ENCODE measurements around the gene SCNN1A. TPM values are rescaled to one million over a fixed set of nuclear protein-coding genes. Genes with fewer than 3 reads are reported as not detected.
A peak's percentile ranks its signal among the peaks of the same experiment; 100 is the strongest.

SCNN1A gene
- total and polyA plus RNA-seq, 4 donors, result 86.6 to 312 (median 125) TPM

- no peak for ATAC-seq (ENCODE audit: insufficient read depth, low FRiP score)
- DNase-seq, result no peak
- peaks cover 13 to 36% (median 27%) of the 10 kb centered on the region in 5 donors for H3K4me1 ChIP-seq (ENCODE audit: control insufficient read depth in 5 of 5, insufficient read depth in 5 of 5, low read length in 5 of 5)
- TF ChIP-seq CTCF (IDR thresholded peaks at IDR 0.05; ENCODE audit: control extremely low read depth, extremely low read depth), result no peak
- peaks cover 36 to 54% (median 40%) of the 10 kb centered on the region in 4 donors for H3K36me3 ChIP-seq (ENCODE audit: control insufficient read depth in 4 of 4, insufficient read depth in 4 of 4, low read length in 4 of 4)
- no peak overlapping the region for H3K4me3 ChIP-seq
- no peaks in the 10 kb centered on the region for H3K27me3 ChIP-seq (ENCODE audit: control insufficient read depth in 3 of 3, insufficient read depth in 3 of 3, low read length in 2 of 3)
- H3K9me3 ChIP-seq (ENCODE audit: control insufficient read depth in 4 of 4, insufficient read depth in 3 of 4, low read length in 3 of 4), result no peaks in the 10 kb centered on the region
- H3K9ac ChIP-seq (ENCODE audit: insufficient read depth in 1 of 2, low read length in 2 of 2), result no peak overlapping the region
- 38 to 51% methylated on average over 9 of the region's 9 CpGs for WGBS, 2 donors
- peak overlapping the region in 1 of 2 donors; percentile 71 for H3K27ac ChIP-seq (ENCODE audit: low read depth in 1 of 2, low read length in 1 of 2)
Measured at GRCh38 chr12:6333029-6333428, 42.3 kb downstream of the SCNN1A start.

- WGBS, 2 donors, result 52 to 60% methylated on average over 4 of the region's 4 CpGs
- H3K4me3 ChIP-seq, result no peak overlapping the region
- peaks cover 9 to 31% (median 24%) of the 10 kb centered on the region in 5 donors for H3K4me1 ChIP-seq (ENCODE audit: control insufficient read depth in 5 of 5, insufficient read depth in 5 of 5, low read length in 5 of 5)
- ATAC-seq (ENCODE audit: insufficient read depth, low FRiP score) (no peak), DNase-seq (no peak)
- H3K9me3 ChIP-seq (ENCODE audit: control insufficient read depth in 4 of 4, insufficient read depth in 3 of 4, low read length in 3 of 4), result no peaks in the 10 kb centered on the region
- peak overlapping the region in 1 of 2 donors; percentile 66 for H3K27ac ChIP-seq (ENCODE audit: low read depth in 1 of 2, low read length in 1 of 2)
- TF ChIP-seq CTCF (IDR thresholded peaks at IDR 0.05; ENCODE audit: control extremely low read depth, extremely low read depth), result no peak
- no peaks in the 10 kb centered on the region for H3K27me3 ChIP-seq (ENCODE audit: control insufficient read depth in 3 of 3, insufficient read depth in 3 of 3, low read length in 2 of 3)
- no peak overlapping the region for H3K9ac ChIP-seq (ENCODE audit: insufficient read depth in 1 of 2, low read length in 2 of 2)
- H3K36me3 ChIP-seq (ENCODE audit: control insufficient read depth in 4 of 4, insufficient read depth in 4 of 4, low read length in 4 of 4), result peaks cover 36 to 59% (median 43%) of the 10 kb centered on the region in 4 donors
Measured at GRCh38 chr12:6332459-6332858, 42.9 kb downstream of the SCNN1A start.

GRCh38 chr12:6330999-6331714 is 44.2 kb downstream of the SCNN1A start:
- no peak for TF ChIP-seq CTCF (IDR thresholded peaks at IDR 0.05; ENCODE audit: control extremely low read depth, extremely low read depth)
- Histone ChIP-seq H3K27ac (ENCODE audit: low read depth in 1 of 2, low read length in 1 of 2) (peak overlapping the region in 1 of 2 donors; percentile 42), H3K4me1 (ENCODE audit: control insufficient read depth in 5 of 5, insufficient read depth in 5 of 5, low read length in 5 of 5) (peaks cover 9 to 28% (median 16%) of the 10 kb centered on the region in 5 donors), H3K9me3 (ENCODE audit: control insufficient read depth in 4 of 4, insufficient read depth in 3 of 4, low read length in 3 of 4) (no peaks in the 10 kb centered on the region), H3K9ac (ENCODE audit: insufficient read depth in 1 of 2, low read length in 2 of 2) (no peak overlapping the region), H3K36me3 (ENCODE audit: control insufficient read depth in 4 of 4, insufficient read depth in 4 of 4, low read length in 4 of 4) (peaks cover 36 to 63% (median 43%) of the 10 kb centered on the region in 4 donors), H3K4me3 (no peak overlapping the region), H3K27me3 (ENCODE audit: control insufficient read depth in 3 of 3, insufficient read depth in 3 of 3, low read length in 2 of 3) (no peaks in the 10 kb centered on the region)
- DNase-seq, result no peak
- 80 to 93% methylated on average over 4 of the region's 4 CpGs for WGBS, 2 donors
- ATAC-seq (ENCODE audit: insufficient read depth, low FRiP score), result no peak

All from lung (tissue), 12 donors.